HEK293T (cell line): Measurements from ENCODE around the gene SRRD.
A peak's percentile ranks its signal among the peaks of the same experiment; 100 is the strongest.

Source experiments
- CTCF ChIA-PET: fragments of 350-600 bp; formaldehyde crosslinking; extraction: SDS; loops from one replicate; lab custom pipeline; 2021; ENCODE audit warnings: antibody characterized with exemption, inconsistent platforms; lab: Yijun Ruan, JAX
- POLR2A ChIA-PET: fragments of 350-600 bp; formaldehyde crosslinking; extraction: SDS; loops from one replicate; lab custom pipeline; 2020; ENCODE audit warnings: antibody characterized with exemption, inconsistent platforms; lab: Yijun Ruan, JAX
- DNase-seq: peaks from one replicate; pipeline ENCODE4 v3.0.0; 2012; ENCODE audit warnings: mixed read lengths; ENCODE audit errors: extremely low spot score
- ARNT ChIP-seq: fragments of 450-650 bp; IDR thresholded peaks from 2 replicates; pipeline ENCODE4 v1.6.1; 2017; ENCODE audit warnings: mild to moderate bottlenecking
- BHLHE40 ChIP-seq: fragments of 450-650 bp; IDR thresholded peaks from 2 replicates; pipeline ENCODE4 v1.6.1; 2016; ENCODE audit warnings: mild to moderate bottlenecking, moderate library complexity, borderline replicate concordance
- CTBP1 ChIP-seq: fragments of 450-650 bp; IDR thresholded peaks from 2 replicates; pipeline ENCODE4 v1.6.1; 2016; ENCODE audit warnings: borderline replicate concordance
- ELF4 ChIP-seq: fragments of 450-650 bp; IDR thresholded peaks from 2 replicates; pipeline ENCODE4 v1.6.1; 2017; ENCODE audit warnings: antibody characterized with exemption
- FOXA1 ChIP-seq: fragments of 450-650 bp; IDR thresholded peaks from 2 replicates; pipeline ENCODE4 v1.6.1; 2016; ENCODE audit warnings: mild to moderate bottlenecking
- FOXK2 ChIP-seq: fragments of 450-650 bp; IDR thresholded peaks from 2 replicates; pipeline ENCODE4 v1.6.1; 2016; ENCODE audit warnings: mild to moderate bottlenecking
- FOXM1 ChIP-seq: fragments of 450-650 bp; IDR thresholded peaks from 2 replicates; pipeline ENCODE4 v1.6.1; 2017; ENCODE audit warnings: mild to moderate bottlenecking, borderline replicate concordance
- HDGF ChIP-seq: fragments of 450-650 bp; IDR thresholded peaks from 2 replicates; pipeline ENCODE4 v1.6.1; 2017; ENCODE audit warnings: antibody characterized with exemption, borderline replicate concordance
- L3MBTL2 ChIP-seq: fragments of 450-650 bp; conservative IDR thresholded peaks from 2 replicates; pipeline ENCODE4 v1.6.1; 2016; ENCODE audit warnings: mild to moderate bottlenecking
- LEF1 ChIP-seq: fragments of 450-650 bp; IDR thresholded peaks from 2 replicates; pipeline ENCODE4 v1.6.1; 2017; ENCODE audit warnings: mild to moderate bottlenecking, borderline replicate concordance
- NFRKB ChIP-seq: fragments of 450-650 bp; IDR thresholded peaks from 2 replicates; pipeline ENCODE4 v1.6.1; 2016; ENCODE audit warnings: mild to moderate bottlenecking, moderate library complexity
- SP1 ChIP-seq: fragments of 450-650 bp; IDR thresholded peaks from 2 replicates; pipeline ENCODE4 v1.6.1; 2017
- SUZ12 ChIP-seq: fragments of 450-650 bp; IDR thresholded peaks from 2 replicates; pipeline ENCODE4 v1.6.1; 2016; ENCODE audit warnings: mild to moderate bottlenecking
- TARDBP ChIP-seq: fragments of 450-650 bp; IDR thresholded peaks from 2 replicates; pipeline ENCODE4 v1.6.1; 2016
- ZNF384 ChIP-seq: fragments of 450-650 bp; IDR thresholded peaks from 2 replicates; pipeline ENCODE4 v1.6.1; 2016
- TF ChIP-seq, protein P1 (sequence below): fragments of 450-650 bp; IDR thresholded peaks from 2 replicates; pipeline ENCODE4 v1.6.1; 2016

SRRD gene

DNA sequence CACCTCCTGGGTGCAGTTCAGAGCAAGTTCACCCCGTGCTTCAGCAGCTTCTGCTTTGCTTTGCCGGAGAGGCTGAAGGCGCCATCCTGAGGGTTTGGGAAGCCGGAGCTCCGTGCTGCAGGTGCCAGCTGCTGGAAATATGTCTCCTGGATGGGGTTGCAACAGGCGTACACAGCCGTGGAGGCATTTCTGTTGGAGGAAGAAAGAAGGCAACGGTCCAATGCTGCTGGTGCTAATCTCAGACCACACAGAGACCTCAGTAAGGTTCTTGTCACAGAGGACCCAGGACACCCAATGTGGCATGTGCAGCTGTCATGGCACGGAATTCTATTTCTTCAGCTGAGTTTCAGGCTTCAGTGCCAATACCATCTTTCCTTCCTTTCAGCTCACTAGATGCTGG lies 30.5 kb upstream of the SRRD start:
- no peak for DNase-seq
- CTCF ChIA-PET, result interaction anchor here (0.7 kb wide), 1 partner anchor 8 kb away, joined by 4 read pairs; no protein-coding TSS in a partner anchor
- POLR2A ChIA-PET, result no interaction called here
- no peak for TF ChIP-seq LEF1

DNA sequence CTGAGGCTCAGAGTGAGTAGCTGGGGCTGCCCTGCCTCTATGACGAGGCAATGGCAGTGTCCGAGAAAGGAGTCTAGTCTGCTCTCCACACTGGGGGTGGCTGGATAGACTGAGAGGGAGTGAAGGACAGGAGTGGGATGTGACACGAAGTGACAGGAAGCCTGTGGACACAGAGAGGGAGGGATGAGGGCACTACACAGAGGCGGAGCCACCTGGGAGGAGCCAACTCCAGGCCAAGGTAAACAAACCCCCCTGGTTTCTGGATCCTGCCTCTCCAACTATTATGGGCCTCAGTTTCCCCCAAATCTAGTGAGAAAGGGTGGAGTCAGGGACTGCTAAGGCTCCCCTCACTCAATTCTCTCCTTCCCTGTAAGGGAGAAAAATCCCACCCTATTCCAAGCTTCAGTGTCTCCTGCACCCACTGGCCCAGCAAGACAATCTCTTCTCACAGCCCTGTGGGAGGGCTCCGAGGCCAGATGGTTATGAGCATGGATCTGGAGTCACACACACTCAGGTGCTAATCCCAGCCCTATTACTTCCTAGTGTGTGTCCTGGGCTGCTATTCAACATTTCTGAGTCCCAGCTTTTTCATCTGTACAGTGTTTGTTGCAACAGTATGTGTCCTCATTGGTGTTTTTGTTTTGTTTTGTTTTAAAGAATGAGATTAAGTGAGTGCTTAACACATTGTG lies 29.7 kb upstream of the SRRD start:
- POLR2A ChIA-PET, result no interaction called here
- no peak for TF ChIP-seq L3MBTL2
- no peak for TF ChIP-seq SP1
- no peak for TF ChIP-seq FOXM1
- TF ChIP-seq LEF1, result no peak
- TF ChIP-seq, protein P1, sequence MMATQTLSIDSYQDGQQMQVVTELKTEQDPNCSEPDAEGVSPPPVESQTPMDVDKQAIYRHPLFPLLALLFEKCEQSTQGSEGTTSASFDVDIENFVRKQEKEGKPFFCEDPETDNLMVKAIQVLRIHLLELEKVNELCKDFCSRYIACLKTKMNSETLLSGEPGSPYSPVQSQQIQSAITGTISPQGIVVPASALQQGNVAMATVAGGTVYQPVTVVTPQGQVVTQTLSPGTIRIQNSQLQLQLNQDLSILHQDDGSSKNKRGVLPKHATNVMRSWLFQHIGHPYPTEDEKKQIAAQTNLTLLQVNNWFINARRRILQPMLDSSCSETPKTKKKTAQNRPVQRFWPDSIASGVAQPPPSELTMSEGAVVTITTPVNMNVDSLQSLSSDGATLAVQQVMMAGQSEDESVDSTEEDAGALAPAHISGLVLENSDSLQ, result no peak
- TF ChIP-seq HDGF, result no peak
- TF ChIP-seq NFRKB, result no peak
- TF ChIP-seq CTBP1, result no peak
- CTCF ChIA-PET, result interaction anchor here (0.7 kb wide), 1 partner anchor 8 kb away, joined by 4 read pairs; no protein-coding TSS in a partner anchor
- no peak for DNase-seq

DNA sequence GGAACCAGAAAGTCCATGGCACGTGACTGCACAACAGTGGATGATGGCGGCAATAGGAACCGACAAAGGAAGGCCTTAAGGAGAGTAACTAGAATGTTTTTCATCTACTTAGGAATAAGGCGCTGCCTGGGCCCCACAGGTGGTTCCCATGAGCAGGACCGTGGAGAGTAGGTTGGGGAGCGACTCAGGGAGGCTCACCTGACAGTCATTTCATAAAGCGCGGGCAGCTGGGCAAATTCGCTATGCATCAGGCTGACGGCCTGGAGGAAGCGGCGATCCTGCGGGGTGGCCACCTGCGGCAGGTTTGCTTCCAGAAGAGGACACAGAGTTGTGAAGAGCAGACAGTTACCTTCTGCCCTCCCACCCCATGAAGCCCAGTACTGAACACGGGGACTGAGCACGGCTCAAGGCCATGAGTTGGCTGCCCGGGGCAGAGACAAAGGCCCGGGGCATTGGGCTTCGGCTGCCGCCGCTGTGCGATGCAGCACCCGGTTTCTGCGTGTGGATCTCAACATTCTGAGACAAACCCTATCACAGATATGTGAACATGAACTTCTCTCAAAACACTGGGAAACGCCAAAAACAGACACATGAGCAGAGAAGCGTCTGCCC lies 25.9 kb upstream of the SRRD start:
- POLR2A ChIA-PET, result no interaction called here
- DNase-seq, result no peak
- TF ChIP-seq ELF4 (no peak), SP1 (no peak), BHLHE40 (no peak), CTBP1 (no peak), FOXA1 (no peak), NFRKB (no peak), FOXK2 (no peak)
- TF ChIP-seq, protein P1, result no peak
- CTCF ChIA-PET, result no interaction called here

DNA sequence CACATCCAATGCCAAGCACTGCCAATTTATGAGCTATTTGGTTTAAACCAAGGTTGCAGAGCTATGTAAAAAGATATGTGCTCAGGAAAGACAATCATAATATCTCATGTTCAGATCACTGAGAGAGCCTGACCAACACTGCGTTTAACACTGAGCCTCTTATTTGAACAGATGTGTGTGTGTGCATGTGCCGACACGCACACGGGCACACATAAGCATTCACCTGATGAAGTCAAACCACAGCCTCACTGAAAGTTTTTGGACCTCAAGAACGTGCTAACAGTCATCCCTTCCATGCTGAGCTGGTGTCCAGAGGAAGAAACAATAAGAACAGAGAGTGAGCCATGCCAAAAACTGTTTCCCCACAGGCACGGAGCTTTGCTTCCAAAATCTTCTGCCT lies 23.5 kb upstream of the SRRD start:
- TF ChIP-seq ARNT (no peak), TARDBP (no peak), LEF1 (no peak)
- ChIA-PET CTCF (interaction anchor here (0.5 to 3.8 kb wide), 8 partner anchors 19 to 1691 kb away, joined by 3 to 27 read pairs (median 4); no protein-coding TSS in a partner anchor), POLR2A (no interaction called here)
- no peak for DNase-seq

DNA sequence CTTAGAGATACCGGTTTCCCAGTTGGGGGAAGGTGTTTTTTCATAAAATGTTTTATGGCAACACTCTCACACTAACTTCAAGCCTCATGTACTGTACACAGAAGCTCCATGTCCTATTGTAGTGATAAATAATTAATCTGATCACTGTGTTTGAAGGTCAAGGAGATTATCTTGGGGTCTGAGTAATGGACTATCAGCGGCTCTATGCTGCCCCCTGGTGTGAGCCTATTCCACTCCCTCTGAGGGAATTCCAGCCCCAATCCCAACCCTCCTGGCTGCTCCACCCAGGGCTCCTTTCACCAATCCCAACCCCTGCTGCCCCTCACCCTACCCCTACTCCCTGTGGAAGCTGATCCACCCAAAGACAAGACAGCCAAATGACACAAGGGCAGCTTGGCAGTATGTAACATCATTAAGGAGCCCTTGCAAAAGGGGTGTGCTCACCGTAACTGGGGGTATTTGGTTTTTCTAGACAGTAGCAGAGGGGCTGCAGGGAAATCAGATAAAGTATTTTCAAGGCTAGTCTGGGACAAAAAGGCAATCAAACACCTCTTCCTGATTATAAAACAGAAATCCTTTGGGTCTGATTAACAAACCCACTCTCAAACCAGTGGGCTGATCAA lies 22.4 kb upstream of the SRRD start:
- POLR2A ChIA-PET, result no interaction called here
- peak; percentile 84 for DNase-seq
- CTCF ChIA-PET, result interaction anchor here (0.8 to 3.8 kb wide), 12 partner anchors 8 to 95 kb away, joined by 3 to 27 read pairs (median 4); no protein-coding TSS in a partner anchor
- no peak for TF ChIP-seq ZNF384
- no peak for TF ChIP-seq NFRKB
- no peak for TF ChIP-seq HDGF
- no peak for TF ChIP-seq BHLHE40
- TF ChIP-seq FOXK2, result no peak
- no peak for TF ChIP-seq SP1
- no peak for TF ChIP-seq ELF4
- no peak for TF ChIP-seq LEF1
- no peak for TF ChIP-seq FOXA1
- no peak for TF ChIP-seq ARNT
- TF ChIP-seq L3MBTL2, result no peak
- TF ChIP-seq CTBP1, result no peak

DNA sequence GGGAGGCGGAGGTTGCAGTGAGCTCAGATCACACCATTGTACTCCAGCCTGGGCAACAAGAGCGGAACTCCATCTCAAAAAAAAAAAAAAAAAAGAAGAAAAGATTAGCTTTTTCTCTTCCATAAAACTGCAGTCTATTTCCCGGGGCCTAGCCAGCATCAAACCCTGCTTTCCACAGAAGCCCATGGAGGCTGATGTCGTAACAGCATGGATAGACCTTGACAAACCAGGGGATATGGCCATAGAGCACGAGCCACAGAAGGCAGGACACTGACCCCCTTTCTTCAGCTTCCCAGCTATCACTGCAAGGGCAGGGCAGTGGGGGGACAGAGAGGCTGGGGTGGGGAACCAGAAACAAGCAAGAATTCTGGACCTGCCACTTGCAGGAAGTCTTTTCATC lies 21.6 kb upstream of the SRRD start:
- TF ChIP-seq CTBP1, result no peak
- TF ChIP-seq ELF4, result no peak
- no peak for TF ChIP-seq HDGF
- no peak for TF ChIP-seq SP1
- no peak for TF ChIP-seq ZNF384
- TF ChIP-seq TARDBP, result no peak
- no peak for TF ChIP-seq L3MBTL2
- no peak for TF ChIP-seq FOXK2
- no peak for TF ChIP-seq SUZ12
- TF ChIP-seq BHLHE40, result no peak
- TF ChIP-seq ARNT, result no peak
- TF ChIP-seq, protein P1, result no peak
- POLR2A ChIA-PET, result no interaction called here
- CTCF ChIA-PET, result interaction anchor here (0.9 to 3.8 kb wide), 6 partner anchors 9 to 96 kb away, joined by 4 to 27 read pairs (median 4); no protein-coding TSS in a partner anchor

More for the DNA sequence above, 21.6 kb upstream of the SRRD start:
- no peak for DNase-seq
